Measurements from ENCODE around the gene ZNF263.

Gene ZNF263

DNA sequence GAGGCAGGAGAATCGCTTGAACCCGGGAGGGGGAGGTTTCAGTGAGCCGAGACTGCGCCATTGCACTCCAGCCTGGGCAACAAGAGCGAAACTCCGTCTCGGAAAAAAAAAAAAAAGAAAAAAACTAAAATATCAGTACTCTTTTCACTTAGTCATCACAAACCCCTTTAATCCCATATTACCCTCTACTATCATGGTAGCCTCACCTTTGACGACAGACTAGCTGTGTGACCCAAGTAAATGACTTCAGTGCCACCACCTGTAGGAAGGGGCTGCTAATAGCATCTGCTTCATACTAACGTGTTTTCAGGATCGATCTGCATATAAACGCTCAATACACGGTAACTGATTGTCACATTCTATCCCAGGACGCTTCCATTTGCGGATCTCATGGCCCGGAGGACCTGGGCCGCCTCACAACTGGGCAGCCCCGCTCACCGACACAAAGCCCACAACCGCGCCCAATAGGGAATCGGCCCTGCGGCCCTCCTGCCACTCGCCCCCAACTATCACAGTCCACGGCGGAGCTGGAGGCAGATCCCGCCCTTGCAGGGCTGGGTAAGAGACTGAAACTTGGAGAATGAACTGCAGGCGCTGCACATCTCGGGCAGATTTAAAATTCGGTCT lies 1.1 kb upstream of the ZNF263 start:
- peak overlapping the region; percentile 80 for H3K23ac ChIP-seq (ENCODE audit: low read depth, low read length, poor library complexity)
- no CpG with 5 or more reads among the region's 29 CpGs for WGBS, 2 donors (ENCODE audit: extremely low coverage in 2 of 2, insufficient read length in 2 of 2, insufficient replicate concordance in 1 of 2)
- peak overlapping the region; percentile 37 for H3K9ac ChIP-seq (ENCODE audit: low read depth, low read length, poor library complexity)
- no peaks in the 10 kb centered on the region for H3K27me3 ChIP-seq (ENCODE audit: control insufficient read depth in 3 of 3, insufficient read depth in 3 of 3, low read depth in 1 of 3, low read length in 3 of 3)
- H2AK5ac ChIP-seq (ENCODE audit: low read depth, low read length), result no peak overlapping the region
- H3K4me2 ChIP-seq (ENCODE audit: insufficient read depth, low read length, poor library complexity, severe bottlenecking), result peak overlapping the region; percentile 92
- H3K9me3 ChIP-seq (replicated peaks in 1 of 2; ENCODE audit: control insufficient read depth in 2 of 2, insufficient read depth in 1 of 2, low read depth in 1 of 2, low read length in 2 of 2), result peaks cover 9 to 12% of the 10 kb centered on the region in 2 donors
- H2BK15ac ChIP-seq (ENCODE audit: low read length), result no peak overlapping the region
- peak overlapping the region; percentile 90 for H2AFZ ChIP-seq (ENCODE audit: low read length)
- H3K27ac ChIP-seq (replicated peaks; ENCODE audit: low read length), result peak overlapping the region; percentile 25
- H2BK120ac ChIP-seq (ENCODE audit: low read depth, low read length), result no peak overlapping the region
- H4K91ac ChIP-seq (ENCODE audit: low read depth, low read length, poor library complexity), result no peak overlapping the region
- H3K4me1 ChIP-seq (ENCODE audit: control insufficient read depth in 2 of 2, insufficient read depth in 1 of 2, low read depth in 1 of 2, low read length in 2 of 2), result peaks cover 8 to 12% of the 10 kb centered on the region in 2 donors
- peak overlapping the region; percentile 90 to 95 for H3K4me3 ChIP-seq (ENCODE audit: low read length in 2 of 2)
- DNase-seq (ENCODE audit: low spot score), result no peak
- no peak overlapping the region for H2BK5ac ChIP-seq (ENCODE audit: low read length)
- no peak overlapping the region for H3K14ac ChIP-seq (ENCODE audit: low read length)
- no peak overlapping the region for H2BK12ac ChIP-seq (ENCODE audit: low read length)
- H3K36me3 ChIP-seq (replicated peaks in 1 of 2; ENCODE audit: control insufficient read depth in 2 of 2, insufficient read depth in 2 of 2, low read length in 2 of 2), result peaks cover 12 to 31% of the 10 kb centered on the region in 2 donors
- H3K79me1 ChIP-seq (ENCODE audit: low read depth, low read length), result peaks cover 16% of the 10 kb centered on the region
- no peak overlapping the region for H4K8ac ChIP-seq (ENCODE audit: low read depth, low read length)
- H3K18ac ChIP-seq (ENCODE audit: low read length), result peak overlapping the region; percentile 76
- no peak overlapping the region for H3K4ac ChIP-seq (ENCODE audit: low read length)

DNA sequence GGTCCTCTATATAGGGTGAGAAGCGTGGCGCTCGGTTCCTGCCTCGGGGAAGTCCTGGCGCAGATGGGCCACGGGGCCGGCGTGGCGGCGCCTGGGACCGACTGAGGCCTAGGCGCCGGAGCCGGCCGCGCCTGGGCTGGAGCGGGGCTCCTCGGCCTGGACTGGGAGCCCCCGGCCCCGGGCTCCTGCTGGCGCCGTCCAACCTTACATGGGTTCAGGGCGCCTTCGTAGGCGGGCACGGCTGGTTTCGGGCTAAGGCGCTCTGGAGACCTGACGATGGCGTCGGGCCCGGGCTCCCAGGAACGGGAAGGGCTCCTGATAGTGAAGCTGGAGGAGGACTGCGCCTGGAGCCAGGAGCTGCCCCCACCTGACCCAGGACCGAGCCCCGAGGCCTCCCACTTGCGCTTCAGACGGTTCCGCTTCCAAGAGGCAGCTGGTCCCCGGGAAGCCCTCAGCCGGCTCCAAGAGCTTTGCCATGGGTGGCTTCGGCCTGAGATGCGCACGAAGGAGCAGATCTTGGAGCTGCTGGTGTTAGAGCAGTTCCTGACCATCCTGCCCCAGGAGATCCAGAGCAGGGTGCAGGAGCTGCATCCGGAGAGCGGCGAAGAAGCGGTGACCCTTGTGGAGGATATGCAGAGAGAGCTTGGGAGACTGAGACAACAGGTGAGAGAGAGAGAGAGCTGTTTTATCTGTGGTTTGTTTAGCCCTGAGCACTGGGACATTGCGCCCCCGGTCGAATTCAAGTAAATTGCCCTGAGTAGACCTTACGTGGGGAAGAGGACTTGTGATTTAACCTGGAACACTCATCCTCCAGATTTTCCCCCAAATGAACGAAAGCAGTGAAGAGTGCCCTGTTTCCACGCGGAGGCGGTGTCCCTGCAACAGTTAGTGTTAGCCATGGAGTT lies 504 bp downstream of the ZNF263 start:
- Histone ChIP-seq H3K14ac (ENCODE audit: low read length) (no peak overlapping the region), H2BK120ac (ENCODE audit: low read depth, low read length) (no peak overlapping the region), H2BK5ac (ENCODE audit: low read length) (peak overlapping the region; percentile 11), H3K9me3 (replicated peaks in 1 of 2; ENCODE audit: control insufficient read depth in 2 of 2, insufficient read depth in 1 of 2, low read depth in 1 of 2, low read length in 2 of 2) (peaks cover 15 to 24% of the 10 kb centered on the region in 2 donors), H3K4me2 (ENCODE audit: insufficient read depth, low read length, poor library complexity, severe bottlenecking) (peak overlapping the region; percentile 100), H3K23ac (ENCODE audit: low read depth, low read length, poor library complexity) (peak overlapping the region; percentile 82), H4K91ac (ENCODE audit: low read depth, low read length, poor library complexity) (no peak overlapping the region), H3K9ac (ENCODE audit: low read depth, low read length, poor library complexity) (peak overlapping the region; percentile 83), H3K4me1 (ENCODE audit: control insufficient read depth in 2 of 2, insufficient read depth in 1 of 2, low read depth in 1 of 2, low read length in 2 of 2) (peaks cover 8 to 12% of the 10 kb centered on the region in 2 donors), H3K27me3 (ENCODE audit: control insufficient read depth in 3 of 3, insufficient read depth in 3 of 3, low read depth in 1 of 3, low read length in 3 of 3) (no peaks in the 10 kb centered on the region), H4K8ac (ENCODE audit: low read depth, low read length) (no peak overlapping the region), H3K4ac (ENCODE audit: low read length) (no peak overlapping the region), H3K27ac (replicated peaks; ENCODE audit: low read length) (peak overlapping the region; percentile 60), H2BK15ac (ENCODE audit: low read length) (no peak overlapping the region), H2AK5ac (ENCODE audit: low read depth, low read length) (peak overlapping the region; percentile 96), H2AFZ (ENCODE audit: low read length) (peak overlapping the region; percentile 90), H3K4me3 (ENCODE audit: low read length in 2 of 2) (peak overlapping the region; percentile 90 to 95), H3K79me1 (ENCODE audit: low read depth, low read length) (peaks cover 16% of the 10 kb centered on the region), H3K36me3 (replicated peaks in 1 of 2; ENCODE audit: control insufficient read depth in 2 of 2, insufficient read depth in 2 of 2, low read length in 2 of 2) (peaks cover 17 to 44% of the 10 kb centered on the region in 2 donors), H2BK12ac (ENCODE audit: low read length) (no peak overlapping the region), H3K18ac (ENCODE audit: low read length) (peak overlapping the region; percentile 55)
- no CpG with 5 or more reads among the region's 56 CpGs for whole genome bisulfite sequencing, 2 donors (ENCODE audit: extremely low coverage in 2 of 2, insufficient read length in 2 of 2, insufficient replicate concordance in 1 of 2)
- no peak for DNase-seq (ENCODE audit: low spot score)

DNA sequence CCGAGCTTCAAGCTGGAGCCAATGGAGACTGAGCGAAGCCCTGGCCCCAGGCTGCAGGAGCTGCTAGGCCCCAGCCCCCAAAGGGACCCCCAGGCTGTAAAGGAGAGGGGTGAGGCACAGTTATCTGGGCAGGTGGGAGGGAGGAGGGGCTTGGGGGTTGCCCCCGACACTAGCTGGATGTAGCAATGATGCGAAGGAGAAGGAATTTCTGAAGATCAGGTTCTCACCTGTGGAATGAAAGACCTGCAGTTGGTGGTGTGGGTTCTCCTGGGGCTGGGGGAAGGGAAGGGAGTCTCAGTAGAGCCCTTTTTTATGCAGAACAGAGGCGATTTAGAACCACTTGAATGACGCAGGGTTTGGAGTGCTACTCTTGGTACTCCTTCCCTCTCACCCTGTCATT lies 1.8 kb downstream of the ZNF263 start:
- no peak for DNase-seq (ENCODE audit: low spot score)
- Histone ChIP-seq H3K9ac (ENCODE audit: low read depth, low read length, poor library complexity) (no peak overlapping the region), H3K4me2 (ENCODE audit: insufficient read depth, low read length, poor library complexity, severe bottlenecking) (no peak overlapping the region), H3K14ac (ENCODE audit: low read length) (no peak overlapping the region), H4K91ac (ENCODE audit: low read depth, low read length, poor library complexity) (no peak overlapping the region), H3K4ac (ENCODE audit: low read length) (no peak overlapping the region), H2AK5ac (ENCODE audit: low read depth, low read length) (no peak overlapping the region), H3K4me1 (ENCODE audit: control insufficient read depth in 2 of 2, insufficient read depth in 1 of 2, low read depth in 1 of 2, low read length in 2 of 2) (peaks cover 8 to 12% of the 10 kb centered on the region in 2 donors), H4K8ac (ENCODE audit: low read depth, low read length) (no peak overlapping the region), H3K18ac (ENCODE audit: low read length) (no peak overlapping the region), H2BK5ac (ENCODE audit: low read length) (no peak overlapping the region), H3K27me3 (ENCODE audit: control insufficient read depth in 3 of 3, insufficient read depth in 3 of 3, low read depth in 1 of 3, low read length in 3 of 3) (no peaks in the 10 kb centered on the region), H3K23ac (ENCODE audit: low read depth, low read length, poor library complexity) (no peak overlapping the region), H2BK15ac (ENCODE audit: low read length) (no peak overlapping the region), H3K36me3 (replicated peaks in 1 of 2; ENCODE audit: control insufficient read depth in 2 of 2, insufficient read depth in 2 of 2, low read length in 2 of 2) (peaks cover 30 to 58% of the 10 kb centered on the region in 2 donors), H2BK12ac (ENCODE audit: low read length) (no peak overlapping the region), H2AFZ (ENCODE audit: low read length) (no peak overlapping the region), H3K79me1 (ENCODE audit: low read depth, low read length) (peaks cover 16% of the 10 kb centered on the region), H3K27ac (replicated peaks; ENCODE audit: low read length) (no peak overlapping the region), H3K9me3 (replicated peaks in 1 of 2; ENCODE audit: control insufficient read depth in 2 of 2, insufficient read depth in 1 of 2, low read depth in 1 of 2, low read length in 2 of 2) (peaks cover 28 to 37% of the 10 kb centered on the region in 2 donors), H2BK120ac (ENCODE audit: low read depth, low read length) (no peak overlapping the region), H3K4me3 (ENCODE audit: low read length in 2 of 2) (peak overlapping the region in 1 of 2 donors; percentile 95)
- no CpG with 5 or more reads among the region's 6 CpGs for WGBS, 2 donors (ENCODE audit: extremely low coverage in 2 of 2, insufficient read length in 2 of 2, insufficient replicate concordance in 1 of 2)
